Measurements from ENCODE around the gene HSD11B2.

DNA sequence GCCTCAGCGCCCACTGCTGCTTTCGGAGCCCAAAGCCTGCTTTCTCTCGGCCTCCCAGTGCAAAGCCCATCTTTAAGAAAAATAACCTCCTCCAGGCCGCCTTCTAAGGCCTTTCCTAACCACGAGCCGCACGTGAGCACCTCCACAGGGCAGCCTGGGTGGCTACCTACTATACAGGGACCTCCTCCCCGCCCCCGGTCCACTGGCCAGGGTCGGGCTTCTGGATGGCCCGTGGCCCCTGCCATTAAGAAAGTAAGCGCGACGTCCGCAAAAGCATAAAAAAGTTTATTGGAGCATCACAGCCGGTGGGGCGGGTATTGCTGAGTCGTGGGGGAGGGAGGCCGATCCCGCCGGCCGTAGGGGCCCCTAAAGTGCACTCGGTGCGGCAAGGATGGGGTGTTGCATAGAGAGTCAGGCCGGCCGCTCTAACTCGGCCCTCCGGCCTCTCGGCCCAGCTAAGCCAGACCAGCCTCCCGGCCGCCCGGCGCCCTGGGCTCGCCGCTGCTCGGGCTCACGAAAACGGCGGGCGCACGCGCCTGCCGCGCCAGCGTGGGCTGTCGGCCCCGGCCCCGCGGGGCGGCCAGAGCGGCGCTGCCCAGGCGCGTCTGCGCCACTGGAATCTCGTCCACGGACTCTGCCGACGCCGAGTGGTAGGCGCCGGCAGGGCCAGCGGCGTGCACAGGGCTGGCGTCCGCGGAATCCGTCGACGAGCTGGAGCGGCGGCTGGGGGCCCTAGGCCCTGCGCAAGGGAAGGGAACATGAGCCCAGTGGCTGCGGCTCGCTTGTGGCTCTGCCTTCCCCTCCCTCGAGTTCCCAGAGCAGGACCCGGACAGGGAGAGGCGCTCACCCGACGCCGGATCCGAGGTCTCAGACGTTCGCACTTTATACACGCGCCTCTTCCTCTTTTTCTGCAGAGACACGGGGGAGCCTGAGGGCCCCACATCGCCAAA, 36.5 kb upstream of the HSD11B2 start:
- TF ChIP-seq, protein P1, sequence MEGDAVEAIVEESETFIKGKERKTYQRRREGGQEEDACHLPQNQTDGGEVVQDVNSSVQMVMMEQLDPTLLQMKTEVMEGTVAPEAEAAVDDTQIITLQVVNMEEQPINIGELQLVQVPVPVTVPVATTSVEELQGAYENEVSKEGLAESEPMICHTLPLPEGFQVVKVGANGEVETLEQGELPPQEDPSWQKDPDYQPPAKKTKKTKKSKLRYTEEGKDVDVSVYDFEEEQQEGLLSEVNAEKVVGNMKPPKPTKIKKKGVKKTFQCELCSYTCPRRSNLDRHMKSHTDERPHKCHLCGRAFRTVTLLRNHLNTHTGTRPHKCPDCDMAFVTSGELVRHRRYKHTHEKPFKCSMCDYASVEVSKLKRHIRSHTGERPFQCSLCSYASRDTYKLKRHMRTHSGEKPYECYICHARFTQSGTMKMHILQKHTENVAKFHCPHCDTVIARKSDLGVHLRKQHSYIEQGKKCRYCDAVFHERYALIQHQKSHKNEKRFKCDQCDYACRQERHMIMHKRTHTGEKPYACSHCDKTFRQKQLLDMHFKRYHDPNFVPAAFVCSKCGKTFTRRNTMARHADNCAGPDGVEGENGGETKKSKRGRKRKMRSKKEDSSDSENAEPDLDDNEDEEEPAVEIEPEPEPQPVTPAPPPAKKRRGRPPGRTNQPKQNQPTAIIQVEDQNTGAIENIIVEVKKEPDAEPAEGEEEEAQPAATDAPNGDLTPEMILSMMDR (conservative IDR thresholded peaks at IDR 0.05; ENCODE audit: low read depth, low read length) = no peak
- no peak for TF ChIP-seq EZH2phosphoT487 (IDR thresholded peaks at IDR 0.05; ENCODE audit: borderline replicate concordance, low read length)
- TF ChIP-seq EZH2 (IDR thresholded peaks at IDR 0.05; ENCODE audit: low read length, unreplicated experiment) = no peak
